ENCODE measurements around the gene GNB1L.
"Not testable (repeated sequence)": the region's sequence is repeated elsewhere in the genome, so short reads cannot be mapped to it uniquely, and the experiment has no call there.

GNB1L gene

GRCh38 chr22:19832476-19833108 is 22.1 kb downstream of the GNB1L start:
- TF ChIP-seq CTCF (IDR thresholded peaks at IDR 0.05; ENCODE audit: low read depth, low read length) = no peak
- H3K4me3 ChIP-seq (ENCODE audit: low read depth, low read length) = no peak overlapping the region

- H3K4me3 ChIP-seq (ENCODE audit: low read depth, low read length) = not testable (repeated sequence)
Measured at GRCh38 chr22:19831979-19832378, 22.7 kb downstream of the GNB1L start.

- no peak for TF ChIP-seq CTCF (IDR thresholded peaks at IDR 0.05; ENCODE audit: low read depth, low read length)
- no peak overlapping the region for H3K4me3 ChIP-seq (ENCODE audit: low read depth, low read length)
Measured at GRCh38 chr22:19831016-19831415, 23.7 kb downstream of the GNB1L start.

- no peak overlapping the region for H3K4me3 ChIP-seq (ENCODE audit: low read depth, low read length)
- no peak for TF ChIP-seq CTCF (IDR thresholded peaks at IDR 0.05; ENCODE audit: low read depth, low read length)
Measured at GRCh38 chr22:19828035-19828401, 26.7 kb downstream of the GNB1L start.

GRCh38 chr22:19827341-19828034 is 27.2 kb downstream of the GNB1L start:
- TF ChIP-seq CTCF (IDR thresholded peaks at IDR 0.05; ENCODE audit: low read depth, low read length) = no peak
- no peak overlapping the region for H3K4me3 ChIP-seq (ENCODE audit: low read depth, low read length)

DNA sequence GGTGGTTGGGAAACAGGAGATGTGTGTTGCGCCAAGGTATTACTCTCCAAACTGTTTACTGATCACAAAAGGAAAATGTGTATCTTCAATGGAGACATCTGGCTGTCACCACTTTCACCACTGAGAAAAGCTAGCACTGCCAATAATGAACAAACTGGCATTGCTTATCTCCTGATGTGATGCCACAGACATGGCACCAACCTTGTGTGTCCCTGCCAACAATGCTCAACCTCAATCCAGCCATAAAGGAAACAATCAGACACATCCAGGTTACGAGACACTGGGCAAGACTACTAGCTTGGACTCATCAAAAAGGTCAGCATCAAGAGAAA is 28.1 kb downstream of the GNB1L start:
- H3K4me3 ChIP-seq (ENCODE audit: low read depth, low read length) = no peak overlapping the region
- TF ChIP-seq CTCF (IDR thresholded peaks at IDR 0.05; ENCODE audit: low read depth, low read length) = no peak

GRCh38 chr22:19825904-19826618 is 28.6 kb downstream of the GNB1L start:
- TF ChIP-seq CTCF (IDR thresholded peaks at IDR 0.05; ENCODE audit: low read depth, low read length) = no peak
- no peak overlapping the region for H3K4me3 ChIP-seq (ENCODE audit: low read depth, low read length)
